Endothelial cell of umbilical vein (primary cell): ENCODE data around the gene SHROOM2. TPM values are rescaled to one million over a fixed set of nuclear protein-coding genes. Genes with fewer than 3 reads are reported as not detected.

Experiments used
- BruUV-seq: library from RNA; stranded (reverse); fragments of 400-500 nt; replicated peaks from 2 replicates; lab custom pipeline; 2021; lab: Mats Ljungman, UMichigan
- CTCF ChIA-PET: fragments of 300-600, 350-600 bp; sonication (Branson Sonifier 250); formaldehyde crosslinking; loops from one replicate; lab custom pipeline; 2021; ENCODE audit warnings: antibody characterized with exemption, inconsistent platforms; lab: Charles Lee
- POLR2A ChIA-PET: fragments of 300-600, 350-600 bp; sonication (Branson Sonifier 250); formaldehyde crosslinking; loops from one replicate; lab custom pipeline; 2021; ENCODE audit warnings: antibody characterized with exemption, inconsistent platforms; lab: Charles Lee
- DNase-seq: peaks from one replicate; pipeline ENCODE4 v3.0.0-alpha.2; 2011; ENCODE audit warnings: low read depth, low spot score
- FAIRE-seq: peaks from 2 replicates; lab custom pipeline; 2011; peaks lifted over from hg19 to GRCh38; lab: Jason Lieb, UNC
- H2AFZ ChIP-seq: 2 replicates; pipeline ENCODE4 v1.6.0; 2012; ENCODE audit warnings: low read depth, low read length, control low read depth, inconsistent platforms
- H3K27ac ChIP-seq: 2 replicates; pipeline ENCODE4 v1.5.1; 2011; ENCODE audit warnings: low read depth, mild to moderate bottlenecking, control low read depth, low read length, moderate library complexity; ENCODE audit not compliant: insufficient read depth
- H3K27me3 ChIP-seq, 2 experiments: 2 replicates each; pipeline versions ENCODE4 v1.6.0 to v1.6.1; 2011; ENCODE audit warnings: low read length in 2 of 2, mixed read lengths in 1 of 2; ENCODE audit not compliant: control insufficient read depth in 2 of 2, insufficient read depth in 2 of 2
- H3K36me3 ChIP-seq, 2 experiments: 2 replicates in 1 of 2; 3 replicates in 1 of 2; pipeline ENCODE4 v1.5.1; 2011; ENCODE audit warnings: low read length in 2 of 2, mild to moderate bottlenecking in 1 of 2, moderate library complexity in 1 of 2; ENCODE audit not compliant: control insufficient read depth in 2 of 2, insufficient read depth in 2 of 2; ENCODE audit errors: extremely low read depth in 1 of 2
- H3K4me1 ChIP-seq: 3 replicates; pipeline ENCODE4 v1.5.1; 2011; ENCODE audit warnings: mild to moderate bottlenecking, low read length; ENCODE audit not compliant: control insufficient read depth, insufficient read depth; ENCODE audit errors: extremely low read depth
- H3K4me2 ChIP-seq: 2 replicates; pipeline ENCODE4 v1.6.1; 2011; ENCODE audit warnings: low read length, control low read depth, mixed read lengths; ENCODE audit not compliant: insufficient read depth
- H3K4me3 ChIP-seq, 3 experiments: fragments of 200-600 bp in 1 of 3; sonication (generic), shearing (Covaris generic) in 1 of 3; replicated peaks in 1 of 3; 2 replicates each; pipeline ENCODE4 v1.5.1; 2011 to 2016; ENCODE audit warnings: control low read depth in 3 of 3, low read length in 3 of 3, mild to moderate bottlenecking in 2 of 3, inconsistent platforms in 1 of 3, low read depth in 1 of 3, moderate library complexity in 1 of 3; ENCODE audit not compliant: insufficient read depth in 1 of 3
- H3K79me2 ChIP-seq: 2 replicates; pipeline ENCODE4 v1.6.0; 2012; ENCODE audit warnings: low read length, inconsistent platforms; ENCODE audit not compliant: control insufficient read depth, insufficient read depth
- H3K9ac ChIP-seq: replicated peaks from 2 replicates; pipeline ENCODE3; 2011; ENCODE audit warnings: low read length, control low read depth; ENCODE audit not compliant: insufficient read depth; ENCODE audit errors: extremely low read depth
- H3K9me1 ChIP-seq: replicated peaks from 3 replicates; pipeline ENCODE4 v1.6.0; 2011; ENCODE audit warnings: mild to moderate bottlenecking, low read length; ENCODE audit not compliant: control insufficient read depth, insufficient read depth; ENCODE audit errors: extremely low read depth
- H3K9me3 ChIP-seq: replicated peaks from 2 replicates; pipeline ENCODE4 v1.5.1; 2012; ENCODE audit warnings: low read length, inconsistent platforms; ENCODE audit not compliant: control insufficient read depth, insufficient read depth
- H4K20me1 ChIP-seq: replicated peaks from 2 replicates; pipeline ENCODE3; 2011; ENCODE audit warnings: mild to moderate bottlenecking, low read length; ENCODE audit not compliant: control insufficient read depth, insufficient read depth; ENCODE audit errors: extremely low read depth
- CTCF ChIP-seq, 2 donors: IDR thresholded peaks; 1 replicate in 1 of 2; 2 replicates in 1 of 2; pipeline ENCODE4 v1.5.1; 2011; ENCODE audit warnings: low read length in 2 of 2, mild to moderate bottlenecking in 2 of 2, moderate library complexity in 2 of 2, control low read depth in 1 of 2, inconsistent platforms in 1 of 2, low read depth in 1 of 2; ENCODE audit not compliant: insufficient read depth in 1 of 2; ENCODE audit errors: extremely low read depth in 1 of 2
- EZH2 ChIP-seq: IDR thresholded peaks from 2 replicates; pipeline ENCODE4 v1.6.1; 2012; ENCODE audit warnings: borderline replicate concordance, low read depth, mild to moderate bottlenecking, moderate library complexity, low read length, inconsistent platforms; ENCODE audit not compliant: severe bottlenecking
- FOS ChIP-seq: IDR thresholded peaks from 2 replicates; pipeline ENCODE4 v1.6.1; 2011; ENCODE audit warnings: mild to moderate bottlenecking, low read length, moderate library complexity, borderline replicate concordance; ENCODE audit not compliant: insufficient read depth
- GATA2 ChIP-seq: IDR thresholded peaks from 2 replicates; pipeline ENCODE4 v1.7.0; 2011; ENCODE audit warnings: low read depth, mild to moderate bottlenecking, moderate library complexity, mixed read lengths, low read length; ENCODE audit not compliant: insufficient read length, insufficient read depth
- JUN ChIP-seq: IDR thresholded peaks from 2 replicates; pipeline ENCODE4 v1.6.1; 2011; ENCODE audit warnings: borderline replicate concordance, low read depth; ENCODE audit not compliant: insufficient read length, insufficient read depth
- MAX ChIP-seq: IDR thresholded peaks from 2 replicates; pipeline ENCODE4 v1.6.1; 2011; ENCODE audit not compliant: insufficient read depth, insufficient read length
- MYC ChIP-seq: IDR thresholded peaks from one replicate; pipeline ENCODE4 v1.6.1; 2011; ENCODE audit warnings: mild to moderate bottlenecking, low read depth, low read length
- POLR2A ChIP-seq: IDR thresholded peaks from 2 replicates; pipeline ENCODE4 v1.6.1; 2012; ENCODE audit warnings: low read depth, mild to moderate bottlenecking, control low read depth, low read length
- POLR2AphosphoS5 ChIP-seq: IDR thresholded peaks from 2 replicates; pipeline ENCODE4 v1.6.1; 2012; ENCODE audit warnings: low read depth, mild to moderate bottlenecking, control low read depth, low read length, moderate library complexity; ENCODE audit not compliant: insufficient read depth
- dilution Hi-C: fragments of 300-500 bp; cut with MboI; formaldehyde crosslinking; loops from one replicate; pipeline ENCODE4 v1.15.0; 2019; ENCODE audit warnings: low sequenced_read_pairs; ENCODE audit not compliant: extremely low pct_ligation_motif_present
- intact Hi-C: fragments of 100-400 bp; cut with micrococcal nuclease; formaldehyde crosslinking; loops from one replicate; pipeline ENCODE4 v1.10.0; 2022
- polyA plus RNA-seq, 4 experiments: library from polyadenylated mRNA; depleted of rRNA in 3 of 4; stranded (reverse) in 3 of 4; unstranded in 1 of 4; fragments of >200 nt; gene quantifications; 2 replicates each; pipeline versions ENCODE4 v1.2.1 to v1.2.3, GENCODE V29; 2011 to 2012; ENCODE audit warnings: missing spikeins in 1 of 4
- total RNA-seq: library from RNA; stranded (reverse); gene quantifications from 2 replicates; pipeline ENCODE4 v1.2.3, GENCODE V29; 2021

SHROOM2 gene
- total and polyA plus RNA-seq, 2 donors (not counting 3 experiments of a cell fraction or from before 2014, with no cell fraction given) = 3.7 to 11.8 TPM

DNA sequence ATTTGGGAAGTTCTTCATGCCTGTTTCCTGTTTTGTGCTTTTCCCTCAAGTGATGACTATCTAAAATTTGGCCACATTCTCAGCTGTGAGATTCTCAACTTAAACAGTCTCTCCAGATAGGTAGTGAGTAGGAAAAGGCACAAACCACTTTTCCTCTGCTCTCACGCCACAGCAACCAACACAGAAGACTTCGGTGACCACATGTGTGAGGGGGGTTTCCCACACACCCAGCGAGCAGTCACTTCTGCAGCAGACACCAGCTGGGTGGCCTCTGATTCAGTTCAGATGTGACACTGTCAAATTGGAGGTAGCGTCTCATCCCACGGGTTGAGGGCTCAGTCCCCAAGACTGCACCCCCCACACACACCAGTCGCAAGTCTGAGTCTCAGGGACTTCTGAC is 155.9 kb downstream of the SHROOM2 start:
- no TSS peak for BruUV-seq

More for the DNA sequence above, 155.9 kb downstream of the SHROOM2 start:
- TF ChIP-seq POLR2AphosphoS5 = no peak
- TF ChIP-seq MYC = no peak
- no peak for TF ChIP-seq JUN
- no peak for TF ChIP-seq CTCF (IDR thresholded peaks at IDR 0.05; ENCODE audit: extremely low read depth in 1 of 2, insufficient read depth in 1 of 2, low read depth in 1 of 2, low read length in 2 of 2)
- TF ChIP-seq GATA2 = no peak
- no peak for TF ChIP-seq POLR2A
- TF ChIP-seq FOS = no peak
- no peak for TF ChIP-seq MAX
- no peak for TF ChIP-seq EZH2
- Histone ChIP-seq H4K20me1 (no peaks in the 10 kb centered on the region), H3K9me3 (no peaks in the 10 kb centered on the region), H3K4me3 (no peak overlapping the region), H3K4me2 (no peak overlapping the region), H3K36me3 (peaks cover 0 to 14% of the 10 kb centered on the region in 2 experiments), H2AFZ (no peak overlapping the region), H3K27ac (no peak overlapping the region), H3K9ac (no peak overlapping the region), H3K4me1 (peaks cover 13% of the 10 kb centered on the region), H3K9me1 (no peaks in the 10 kb centered on the region), H3K79me2 (no peaks in the 10 kb centered on the region), H3K27me3 (no peaks in the 10 kb centered on the region)
- intact Hi-C loops (no loop called here), dilution Hi-C loops (no loop called here)
- DNase-seq = peak; percentile 11
- FAIRE-seq = no peak
- ChIA-PET POLR2A (no interaction called here), CTCF (no interaction called here)
